Pancreas (tissue), 10 donors: Measurements from ENCODE around the gene FIBIN. TPM values are rescaled to one million over a fixed set of nuclear protein-coding genes. Genes with fewer than 3 reads are reported as not detected.

Experiments
- ATAC-seq, 4 donors: fragments of 200-7000 bp; cut with Tn5 transposase; one replicate each; pipeline versions ENCODE4 v1.8.0 to v1.9.1; 2020; ENCODE audit warnings: mild to moderate bottlenecking in 4 of 4, moderate library complexity in 4 of 4
- DNase-seq, 6 donors: peaks; one replicate each; pipeline ENCODE4 v3.0.0-alpha.2; 2020
- FAIRE-seq: peaks from 2 replicates; lab custom pipeline; 2012; peaks lifted over from hg19 to GRCh38; lab: Jason Lieb, UNC
- H3K27ac ChIP-seq, 4 donors: fragments of 200-600 bp; sonication (generic); 1 replicate in 3 of 4; 2 replicates in 1 of 4; pipeline versions ENCODE4 v1.5.0 to v1.8.0; 2020
- H3K27me3 ChIP-seq, 4 donors: fragments of 200-600 bp; one replicate each; pipeline ENCODE4 v1.8.0; 2021
- H3K36me3 ChIP-seq, 3 donors: fragments of 200-600 bp; sonication (generic) in 1 of 3; one replicate each; pipeline versions ENCODE4 v1.5.0 to v1.8.0; 2020 to 2021
- H3K4me1 ChIP-seq, 3 donors: fragments of 200-600 bp; one replicate each; pipeline ENCODE4 v1.8.0; 2021
- H3K4me3 ChIP-seq, 4 donors: fragments of 200-600 bp; sonication (generic) in 2 of 4; one replicate each; pipeline versions ENCODE4 v1.5.0 to v1.8.0; 2020 to 2021
- H3K9me3 ChIP-seq, 4 donors: fragments of 200-600 bp; one replicate each; pipeline ENCODE4 v1.8.0; 2021
- CTCF ChIP-seq, 4 donors: fragments of 200-600 bp; sonication (generic) in 3 of 4; IDR thresholded peaks; one replicate each; pipeline versions ENCODE4 v1.5.0 to v1.8.0; 2021; ENCODE audit warnings: antibody characterized with exemption in 4 of 4
- WGBS, 2 donors: extraction: QIAGEN DNeasy Blood & Tissue Kit; methylation state at CpG; one replicate each; pipeline ENCODE4 v1.1.7; 2013; 5-methylcytosine and 5-hydroxymethylcytosine counted together
- intact Hi-C, 3 donors: fragments of 100-400 bp; cut with DNase I; formaldehyde crosslinking; loops; one replicate each; pipeline versions ENCODE4 v1.11.1 to v1.14.2; 2022
- polyA plus RNA-seq, 2 donors: library from polyadenylated mRNA; stranded (reverse); fragments of 200-250 nt; gene quantifications; one replicate each; pipeline ENCODE4 v1.2.3, GENCODE V29; 2013
- total RNA-seq, 6 donors: library from RNA; stranded (reverse); fragmentation: NEBNext Ultra II Directional in 4 of 6; extraction: Animal tissue kit (Norgen Biotek cat#: 25700) in 4 of 6; gene quantifications; one replicate each; pipeline versions ENCODE4 v1.2.1 to v1.2.4, GENCODE V29; 2021 to 2023
- donor health status: healthy with polysubstance abuse.
- donor health status: DM: no; HTN: no; CAD: no; lungs with moderate emphysema.
- donor health status: DM: no; HTN: no; CAD: no.
- donor health status: control.
- donor health status: control.
- donor health status: Bipolar disorder and iron deficiency.
- donor health status: DM: yes; HTN: yes; CAD: no.
- donor health status: DM: no; HTN: no; CAD: no.
- donor health status: DM: no; HTN: no; CAD: no.
- donor health status: DM: yes; HTN: yes; CAD: no.

FIBIN gene
- total and polyA plus RNA-seq, 8 donors, result 1.0 to 4.5 (median 2.0) TPM

DNA sequence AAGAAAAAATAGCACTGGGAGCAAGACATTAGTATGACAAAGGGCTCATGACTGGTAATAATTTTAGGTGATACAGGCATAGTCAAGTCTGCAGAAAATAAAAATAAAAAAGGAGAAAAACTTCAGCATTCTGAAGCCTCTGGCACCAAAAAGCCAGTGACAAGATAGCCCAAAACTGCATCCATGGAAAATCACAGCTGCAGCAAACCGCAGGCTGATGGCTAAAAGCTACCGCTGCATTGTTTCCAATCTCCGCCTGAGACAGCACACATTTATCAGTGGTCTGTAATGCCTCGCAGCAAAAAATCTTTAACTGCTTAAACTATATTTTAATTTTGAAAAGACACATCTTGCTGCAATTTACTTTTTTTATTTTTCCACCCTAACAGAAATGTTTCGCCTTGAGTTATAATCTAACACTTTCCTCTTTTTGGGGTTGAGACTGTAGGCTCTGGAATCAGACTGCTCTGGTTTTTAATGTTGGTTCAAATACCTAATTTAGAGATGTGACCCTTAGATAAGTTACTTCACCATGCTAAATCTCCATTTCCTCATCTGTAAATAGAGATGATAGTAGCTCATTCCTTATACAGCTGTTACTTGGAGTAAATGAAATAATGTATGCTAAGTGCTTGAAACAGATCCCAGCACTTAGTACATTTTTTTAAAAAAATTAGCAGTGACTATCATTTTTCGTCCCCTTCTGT, 42.0 kb upstream of the FIBIN start:
- no peaks in the 10 kb centered on the region for H3K9me3 ChIP-seq
- no peaks in the 10 kb centered on the region for H3K27me3 ChIP-seq
- DNase-seq (no peak), FAIRE-seq (no peak), ATAC-seq (no peak)
- no peak overlapping the region for H3K4me3 ChIP-seq
- intact Hi-C loops, result no loop called here
- TF ChIP-seq CTCF (IDR thresholded peaks at IDR 0.05), result no peak
- 67 to 68% methylated on average over 6 of the region's 6 CpGs for WGBS, 2 donors
- no peak overlapping the region for H3K27ac ChIP-seq
- no peaks in the 10 kb centered on the region for H3K4me1 ChIP-seq
- no peaks in the 10 kb centered on the region for H3K36me3 ChIP-seq

- FAIRE-seq, result no peak
- H3K27ac ChIP-seq, result no peak overlapping the region
- no peaks in the 10 kb centered on the region for H3K27me3 ChIP-seq
- H3K4me1 ChIP-seq, result no peaks in the 10 kb centered on the region
- no peak for TF ChIP-seq CTCF (IDR thresholded peaks at IDR 0.05)
- intact Hi-C loops, result no loop called here
- 68 to 69% methylated on average over 7 of the region's 7 CpGs for WGBS, 2 donors
- no peak for DNase-seq
- H3K9me3 ChIP-seq, result no peaks in the 10 kb centered on the region
- no peaks in the 10 kb centered on the region for H3K36me3 ChIP-seq
- no peak for ATAC-seq
- no peak overlapping the region for H3K4me3 ChIP-seq
These were observed 40.0 kb upstream of the FIBIN start for GRCh38 chr11:26953770-26954392.

DNA sequence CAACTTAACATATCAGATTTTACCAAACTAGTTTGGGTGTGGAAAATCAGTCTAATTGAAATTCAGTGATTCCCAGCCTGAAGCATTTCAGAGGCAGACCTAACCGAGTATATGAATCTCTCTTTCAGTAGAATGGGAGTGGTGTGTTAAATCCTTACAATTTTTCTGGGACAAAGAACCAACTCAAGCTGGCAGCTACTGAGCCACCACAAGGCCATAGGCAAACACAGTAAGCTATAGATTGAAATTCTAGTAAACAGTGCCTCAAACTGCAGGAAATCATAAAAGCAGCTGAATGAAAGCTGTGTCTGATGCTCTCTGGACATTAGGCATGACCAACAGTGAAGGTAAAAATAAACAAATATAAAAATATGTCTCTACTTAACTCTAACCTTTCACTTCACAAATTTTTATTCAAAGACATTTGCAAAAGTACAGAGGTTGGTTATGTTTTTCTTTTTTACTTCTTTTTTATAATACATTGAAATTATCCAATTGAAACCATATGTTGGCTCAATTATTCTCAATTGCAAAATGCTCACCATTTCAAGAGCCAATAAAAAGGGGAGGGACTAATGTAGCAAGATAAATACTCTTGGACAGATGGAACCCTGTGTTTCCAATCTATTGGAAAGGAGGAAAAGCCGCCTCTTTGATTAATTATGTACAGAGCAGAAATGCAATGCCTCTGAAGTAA, 35.8 kb upstream of the FIBIN start:
- FAIRE-seq (no peak), ATAC-seq (no peak), DNase-seq (no peak)
- H3K27me3 ChIP-seq, result no peaks in the 10 kb centered on the region
- no peak overlapping the region for H3K4me3 ChIP-seq
- TF ChIP-seq CTCF (IDR thresholded peaks at IDR 0.05), result no peak
- intact Hi-C loops, result no loop called here
- no peaks in the 10 kb centered on the region for H3K4me1 ChIP-seq
- no peak overlapping the region for H3K27ac ChIP-seq
- H3K36me3 ChIP-seq, result no peaks in the 10 kb centered on the region
- H3K9me3 ChIP-seq, result no peaks in the 10 kb centered on the region
- WGBS, 2 donors, result 74 to 83% methylated on average over 2 of the region's 2 CpGs

DNA sequence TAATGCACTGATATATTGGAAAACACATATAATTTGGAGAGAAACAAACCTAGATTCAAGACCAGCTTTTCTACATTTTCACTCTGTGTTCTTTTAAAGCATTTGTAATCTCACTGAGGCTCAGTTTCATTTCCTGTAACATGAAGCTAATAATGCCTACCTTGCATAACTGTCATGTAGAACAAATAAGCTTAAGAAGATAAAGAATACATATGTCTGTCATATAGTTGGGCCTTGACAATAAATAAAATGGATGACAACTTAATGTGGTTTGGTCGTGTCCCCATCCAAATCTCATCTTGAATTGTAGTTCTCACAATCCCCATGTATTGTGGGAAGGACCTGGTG, 35.2 kb upstream of the FIBIN start:
- intact Hi-C loops, result no loop called here
- no peak for TF ChIP-seq CTCF (IDR thresholded peaks at IDR 0.05)
- Histone ChIP-seq H3K27ac (no peak overlapping the region), H3K27me3 (no peaks in the 10 kb centered on the region), H3K9me3 (no peaks in the 10 kb centered on the region), H3K36me3 (no peaks in the 10 kb centered on the region), H3K4me3 (no peak overlapping the region), H3K4me1 (no peaks in the 10 kb centered on the region)
- DNase-seq (no peak), ATAC-seq (no peak), FAIRE-seq (no peak)
- WGBS, 2 donors, result 39 to 45% methylated on average over 1 of the region's 1 CpG

DNA sequence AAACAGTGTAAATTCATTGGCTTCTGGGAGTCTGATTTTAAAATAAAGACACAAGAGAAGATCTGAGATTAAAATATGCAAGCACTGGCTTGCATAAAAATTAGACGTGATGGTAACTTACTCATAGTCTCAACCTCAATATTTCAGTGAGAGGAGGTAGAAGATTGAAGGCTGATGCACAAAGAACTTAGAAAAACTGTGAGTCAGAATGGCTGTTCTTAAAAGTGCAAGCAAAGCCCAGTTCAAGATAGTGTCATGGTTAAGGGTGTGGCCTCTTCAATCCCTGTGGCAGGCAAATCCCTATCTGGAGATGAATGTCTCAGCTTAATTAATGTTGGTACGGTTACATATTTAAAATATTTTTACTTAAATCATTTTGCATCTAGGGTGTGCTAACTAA, 33.6 kb upstream of the FIBIN start:
- H3K27ac ChIP-seq, result no peak overlapping the region
- no peak overlapping the region for H3K4me3 ChIP-seq
- H3K4me1 ChIP-seq, result no peaks in the 10 kb centered on the region
- 50 to 75% methylated on average over 2 of the region's 2 CpGs for WGBS, 2 donors
- FAIRE-seq (no peak), DNase-seq (no peak), ATAC-seq (no peak)
- no peaks in the 10 kb centered on the region for H3K9me3 ChIP-seq
- H3K36me3 ChIP-seq, result no peaks in the 10 kb centered on the region
- no peaks in the 10 kb centered on the region for H3K27me3 ChIP-seq
- no peak for TF ChIP-seq CTCF (IDR thresholded peaks at IDR 0.05)
- intact Hi-C loops, result no loop called here
